Parathyroid adenoma (tissue), 2 donors: Measurements from ENCODE around the gene DLGAP1.

Experiments used
- H2AFZ ChIP-seq: fragments of 300-600 bp; sonication (generic); one replicate; pipeline ENCODE4 v1.7.0; 2017; ENCODE audit warnings: antibody characterized with exemption, mild to moderate bottlenecking
- H3K27ac ChIP-seq: fragments of 300-600 bp; sonication (generic); one replicate; pipeline ENCODE4 v1.7.0; 2017
- H3K27me3 ChIP-seq: fragments of 300-600 bp; sonication (generic); one replicate; pipeline ENCODE4 v1.7.0; 2017; ENCODE audit warnings: low read length; ENCODE audit not compliant: control insufficient read depth, insufficient read depth
- H3K36me3 ChIP-seq: fragments of 300-600 bp; sonication (generic); one replicate; pipeline ENCODE4 v1.7.0; 2017; ENCODE audit warnings: low read length; ENCODE audit not compliant: control insufficient read depth, insufficient read depth
- H3K4me1 ChIP-seq: fragments of 300-600 bp; sonication (generic); one replicate; pipeline ENCODE4 v1.7.0; 2017; ENCODE audit warnings: control low read depth
- H3K4me2 ChIP-seq: fragments of 300-600 bp; sonication (generic); one replicate; pipeline ENCODE4 v1.7.0; 2017; ENCODE audit warnings: low read length
- H3K4me3 ChIP-seq: fragments of 300-600 bp; sonication (generic); one replicate; pipeline ENCODE4 v1.7.0; 2017; ENCODE audit warnings: low read depth, low read length
- H3K79me2 ChIP-seq: fragments of 300-600 bp; sonication (generic); one replicate; pipeline ENCODE4 v1.7.0; 2017; ENCODE audit warnings: control low read depth
- H3K9ac ChIP-seq: fragments of 300-600 bp; sonication (generic); one replicate; pipeline ENCODE4 v1.7.0; 2017; ENCODE audit warnings: mild to moderate bottlenecking
- H3K9me3 ChIP-seq: fragments of 300-600 bp; sonication (generic); one replicate; pipeline ENCODE4 v1.7.0; 2017; ENCODE audit warnings: low read length; ENCODE audit not compliant: control insufficient read depth
- CTCF ChIP-seq: fragments of 300-600 bp; sonication (generic); IDR thresholded peaks from one replicate; pipeline ENCODE4 v1.7.0; 2017; ENCODE audit warnings: antibody characterized with exemption, mild to moderate bottlenecking
- donor health status: primary hyperparathyroidism.

Gene DLGAP1

GRCh38 chr18:3525870-3526420 lies 929.2 kb downstream of the DLGAP1 start:
- no peak overlapping the region for H2AFZ ChIP-seq
- no peaks in the 10 kb centered on the region for H3K79me2 ChIP-seq
- H3K9me3 ChIP-seq = no peaks in the 10 kb centered on the region
- H3K36me3 ChIP-seq = no peaks in the 10 kb centered on the region
- no peak overlapping the region for H3K4me3 ChIP-seq
- H3K27me3 ChIP-seq = no peaks in the 10 kb centered on the region
- no peak overlapping the region for H3K9ac ChIP-seq
- H3K4me1 ChIP-seq = no peaks in the 10 kb centered on the region
- H3K27ac ChIP-seq = no peak overlapping the region
- TF ChIP-seq CTCF = no peak
- no peak overlapping the region for H3K4me2 ChIP-seq

GRCh38 chr18:3524706-3525105 lies 930.4 kb downstream of the DLGAP1 start:
- H3K4me1 ChIP-seq = no peaks in the 10 kb centered on the region
- H3K27me3 ChIP-seq = no peaks in the 10 kb centered on the region
- H2AFZ ChIP-seq = no peak overlapping the region
- no peak overlapping the region for H3K9ac ChIP-seq
- H3K79me2 ChIP-seq = no peaks in the 10 kb centered on the region
- H3K27ac ChIP-seq = no peak overlapping the region
- H3K4me3 ChIP-seq = no peak overlapping the region
- no peak for TF ChIP-seq CTCF
- H3K4me2 ChIP-seq = no peak overlapping the region
- no peaks in the 10 kb centered on the region for H3K9me3 ChIP-seq
- H3K36me3 ChIP-seq = no peaks in the 10 kb centered on the region

GRCh38 chr18:3520230-3521085 lies 934.6 kb downstream of the DLGAP1 start:
- H3K79me2 ChIP-seq = no peaks in the 10 kb centered on the region
- H3K36me3 ChIP-seq = no peaks in the 10 kb centered on the region
- H2AFZ ChIP-seq = no peak overlapping the region
- no peak overlapping the region for H3K27ac ChIP-seq
- no peaks in the 10 kb centered on the region for H3K9me3 ChIP-seq
- no peaks in the 10 kb centered on the region for H3K4me1 ChIP-seq
- no peaks in the 10 kb centered on the region for H3K27me3 ChIP-seq
- no peak overlapping the region for H3K4me3 ChIP-seq
- no peak overlapping the region for H3K9ac ChIP-seq
- no peak overlapping the region for H3K4me2 ChIP-seq
- TF ChIP-seq CTCF = no peak

GRCh38 chr18:3514312-3515216 lies 940.5 kb downstream of the DLGAP1 start:
- Histone ChIP-seq H3K79me2 (no peaks in the 10 kb centered on the region), H3K4me1 (peaks cover 8% of the 10 kb centered on the region), H3K9ac (no peak overlapping the region), H3K4me3 (no peak overlapping the region), H3K9me3 (no peaks in the 10 kb centered on the region), H2AFZ (no peak overlapping the region), H3K4me2 (no peak overlapping the region), H3K36me3 (no peaks in the 10 kb centered on the region), H3K27me3 (no peaks in the 10 kb centered on the region), H3K27ac (no peak overlapping the region)
- TF ChIP-seq CTCF = no peak
